SH-SY5Y (cell line): ENCODE measurements around the gene UHRF1.

ENCODE experiments used
- GATA2 ChIP-seq: IDR thresholded peaks from 2 replicates; pipeline ENCODE4 v1.6.1; 2011; ENCODE audit warnings: mild to moderate bottlenecking, low read depth, low read length
- GATA3 ChIP-seq: IDR thresholded peaks from 2 replicates; pipeline ENCODE4 v1.6.1; 2011; ENCODE audit warnings: low read depth, mild to moderate bottlenecking, low read length, moderate library complexity

The UHRF1 gene

GRCh38 chr19:5006821-5007220 lies 97.5 kb downstream of the UHRF1 start:
- no peak for TF ChIP-seq GATA2
- no peak for TF ChIP-seq GATA3
